PC-9 (cell line): ENCODE measurements around the gene UBE2H. TPM values are rescaled to one million over a fixed set of nuclear protein-coding genes. Genes with fewer than 3 reads are reported as not detected.
A peak's percentile ranks its signal among the peaks of the same experiment; 100 is the strongest.

Experiments used
- BruUV-seq: library from RNA; stranded (reverse); fragments of 400-500 nt; replicated peaks from 2 replicates; lab custom pipeline; 2021; lab: Mats Ljungman, UMichigan
- CTCF ChIA-PET: fragments of 300-600 bp; sonication (Branson Sonifier 250); formaldehyde crosslinking; loops from one replicate; lab custom pipeline; 2022; ENCODE audit warnings: antibody characterized with exemption; lab: Charles Lee
- POLR2A ChIA-PET: fragments of 300-600 bp; sonication (Branson Sonifier 250); formaldehyde crosslinking; loops from one replicate; lab custom pipeline; 2022; ENCODE audit warnings: antibody characterized with exemption; ENCODE audit not compliant: unreplicated experiment; lab: Charles Lee
- DNase-seq, 2 experiments: peaks; one replicate each; pipeline versions ENCODE4 v3.0.0 to v3.0.0-alpha.2; 2015 to 2022; ENCODE audit warnings: mixed read lengths in 1 of 2
- H2AFZ ChIP-seq: fragments of 200-600 bp; sonication (generic); 2 replicates; pipeline ENCODE4 v1.8.1; 2017; ENCODE audit warnings: antibody characterized with exemption
- H3F3A ChIP-seq: fragments of 200-600 bp; sonication (generic); 2 replicates; pipeline ENCODE4 v1.8.1; 2017; ENCODE audit warnings: antibody characterized with exemption, mild to moderate bottlenecking, low read depth; ENCODE audit not compliant: insufficient read depth
- H3K27ac ChIP-seq: fragments of 200-600 bp; sonication (generic); 2 replicates; pipeline ENCODE4 v1.6.1; 2016; ENCODE audit warnings: mixed run types
- H3K27me3 ChIP-seq: fragments of 200-600 bp; sonication (generic); 2 replicates; pipeline ENCODE4 v1.6.1; 2016; ENCODE audit warnings: low read depth, mixed run types; ENCODE audit not compliant: insufficient read depth
- H3K36me3 ChIP-seq: fragments of 200-600 bp; sonication (generic); 2 replicates; pipeline ENCODE4 v1.6.1; 2016; ENCODE audit warnings: low read depth, mixed run types
- H3K4me1 ChIP-seq: fragments of 200-600 bp; sonication (generic); replicated peaks from 2 replicates; pipeline ENCODE4 v1.6.1; 2016; ENCODE audit warnings: mixed run types; ENCODE audit not compliant: insufficient read depth
- H3K4me2 ChIP-seq: fragments of 200-600 bp; sonication (generic); 2 replicates; pipeline ENCODE4 v1.6.1; 2017; ENCODE audit warnings: mixed run types
- H3K4me3 ChIP-seq: fragments of 200-600 bp; sonication (generic); 2 replicates; pipeline ENCODE4 v1.6.1; 2016; ENCODE audit warnings: mixed run types
- H3K79me2 ChIP-seq: fragments of 200-600 bp; sonication (generic); 2 replicates; pipeline ENCODE4 v1.6.1; 2017; ENCODE audit warnings: low read depth, mixed run types
- H3K9me2 ChIP-seq: fragments of 200-600 bp; sonication (generic); 2 replicates; pipeline ENCODE4 v1.8.1; 2017; ENCODE audit warnings: mild to moderate bottlenecking; ENCODE audit not compliant: insufficient read depth
- H3K9me3 ChIP-seq: fragments of 200-600 bp; sonication (generic); 2 replicates; pipeline ENCODE4 v1.8.1; 2016; ENCODE audit warnings: low read depth; ENCODE audit not compliant: insufficient read depth
- H4K20me1 ChIP-seq: fragments of 200-600 bp; sonication (generic); 2 replicates; pipeline ENCODE4 v1.8.1; 2017; ENCODE audit not compliant: insufficient read depth
- CTCF ChIP-seq: fragments of 200-600 bp; sonication (generic); conservative IDR thresholded peaks from 2 replicates; pipeline ENCODE4 v1.6.1; 2017; ENCODE audit warnings: mixed run types, antibody characterized with exemption, mild to moderate bottlenecking, moderate library complexity
- EZH2 ChIP-seq: fragments of 200-600 bp; sonication (generic); IDR thresholded peaks from 2 replicates; pipeline ENCODE4 v1.8.0; 2017; ENCODE audit warnings: antibody characterized with exemption, low read depth
- intact Hi-C: fragments of 100-400 bp; cut with micrococcal nuclease; formaldehyde crosslinking; loops from one replicate; pipeline ENCODE4 v1.10.0; 2022; ENCODE audit not compliant: unreplicated experiment
- total RNA-seq: library from RNA; stranded (reverse); gene quantifications from 2 replicates; pipeline ENCODE4 v1.2.3, GENCODE V29; 2021

The UBE2H gene
- total RNA-seq, 1 experiment from 2014 or later: 211 TPM

DNA sequence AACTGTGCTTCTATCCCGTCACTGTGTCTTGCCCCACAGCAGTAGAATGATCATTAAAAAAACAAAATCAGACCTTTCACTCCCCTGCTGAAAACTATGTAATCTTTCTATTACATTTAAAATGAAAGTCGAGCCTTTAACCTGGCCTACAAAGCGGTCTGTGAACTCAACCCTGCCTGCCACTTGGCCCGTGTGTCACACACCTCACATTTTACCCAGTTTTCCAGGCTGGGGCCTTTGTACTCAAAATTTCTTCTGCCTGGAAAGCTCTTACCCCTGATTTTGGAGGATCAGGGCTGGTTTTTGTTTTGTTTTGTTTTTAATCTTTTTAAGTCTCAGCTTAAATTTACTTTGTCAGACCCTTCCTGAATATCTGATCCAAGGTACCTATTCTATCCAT lies 82.1 kb downstream of the UBE2H start:
- intact Hi-C loops: no loop called here
- H3K79me2 ChIP-seq: peaks cover 57% of the 10 kb centered on the region
- no peaks in the 10 kb centered on the region for H3K9me3 ChIP-seq
- no TSS peak for BruUV-seq
- H3K27me3 ChIP-seq: no peaks in the 10 kb centered on the region
- no peak overlapping the region for H3K4me2 ChIP-seq
- POLR2A ChIA-PET: no interaction called here
- H3K27ac ChIP-seq: peak overlapping the region; percentile 29; the same call in 1 of the 2 replicates
- H4K20me1 ChIP-seq: no peaks in the 10 kb centered on the region
- peaks cover 25% of the 10 kb centered on the region for H3K4me1 ChIP-seq
- H3F3A ChIP-seq: peaks cover 43% of the 10 kb centered on the region
- no peak for DNase-seq
- H2AFZ ChIP-seq: no peak overlapping the region
- H3K4me3 ChIP-seq: no peak overlapping the region
- H3K9me2 ChIP-seq: no peaks in the 10 kb centered on the region
- CTCF ChIA-PET: interaction anchor here (0.6 kb wide), 1 partner anchor 231 kb away, joined by 3 read pairs; no protein-coding TSS in a partner anchor
- TF ChIP-seq EZH2: no peak
- TF ChIP-seq CTCF: no peak
- peaks cover 35% of the 10 kb centered on the region for H3K36me3 ChIP-seq

DNA sequence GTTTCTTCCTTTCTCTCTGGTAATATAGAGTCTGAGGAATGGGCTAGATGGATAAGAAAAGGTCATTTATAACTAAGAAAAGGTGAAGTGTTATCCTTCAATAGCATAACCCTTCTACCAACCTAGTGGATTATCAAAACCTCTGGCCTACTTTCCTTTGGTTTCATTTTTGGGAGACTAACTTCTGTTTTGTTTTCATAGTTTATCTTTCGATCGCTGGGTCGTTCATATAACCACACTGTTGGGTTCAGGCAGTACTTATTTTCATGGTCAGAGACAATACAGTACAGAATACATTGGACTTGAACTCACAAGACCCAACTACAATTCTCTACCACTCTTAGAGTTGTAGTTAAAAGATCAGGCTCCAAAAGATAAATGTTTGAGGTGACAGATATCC lies 86.5 kb downstream of the UBE2H start:
- intact Hi-C loops: no loop called here
- Histone ChIP-seq H3K9me2 (no peaks in the 10 kb centered on the region), H2AFZ (no peak overlapping the region), H3K4me1 (peaks cover 54% of the 10 kb centered on the region), H3K4me3 (no peak overlapping the region), H3K36me3 (peaks cover 21% of the 10 kb centered on the region), H3F3A (peaks cover 44% of the 10 kb centered on the region), H3K79me2 (peaks cover 78% of the 10 kb centered on the region), H3K27me3 (no peaks in the 10 kb centered on the region), H4K20me1 (no peaks in the 10 kb centered on the region), H3K4me2 (peak overlapping the region; percentile 64), H3K9me3 (no peaks in the 10 kb centered on the region), H3K27ac (peak overlapping the region; percentile 96)
- no peak for TF ChIP-seq CTCF
- TF ChIP-seq EZH2: no peak
- ChIA-PET CTCF (no interaction called here), POLR2A (interaction anchor here (0.6 to 0.7 kb wide), 3 partner anchors 11 to 104 kb away, joined by 3 to 16 read pairs (median 12); no protein-coding TSS in a partner anchor)
- BruUV-seq: no TSS peak
- DNase-seq: no peak

- POLR2A ChIA-PET: interaction anchor here (0.6 to 0.7 kb wide), 3 partner anchors 104 to 980 kb away, joined by 3 to 31 read pairs (median 16); no protein-coding TSS in a partner anchor
- peak overlapping the region; percentile 64 for H3K4me2 ChIP-seq
- peak in 1 of 2 experiments; percentile 30 for DNase-seq
- H2AFZ ChIP-seq: no peak overlapping the region
- no peaks in the 10 kb centered on the region for H4K20me1 ChIP-seq
- BruUV-seq: no TSS peak
- intact Hi-C loops: no loop called here
- TF ChIP-seq EZH2 (no peak), CTCF (no peak)
- no peaks in the 10 kb centered on the region for H3K9me3 ChIP-seq
- H3K27me3 ChIP-seq: no peaks in the 10 kb centered on the region
- peaks cover 56% of the 10 kb centered on the region for H3K4me1 ChIP-seq
- peaks cover 45% of the 10 kb centered on the region for H3F3A ChIP-seq
- H3K79me2 ChIP-seq: peaks cover 78% of the 10 kb centered on the region
- H3K4me3 ChIP-seq: no peak overlapping the region
- H3K36me3 ChIP-seq: peaks cover 17% of the 10 kb centered on the region
- CTCF ChIA-PET: interaction anchor here (0.6 kb wide), 2 partner anchors 209 to 497 kb away, joined by 3 to 9 read pairs; no protein-coding TSS in a partner anchor
- peak overlapping the region; percentile 96 for H3K27ac ChIP-seq
- H3K9me2 ChIP-seq: no peaks in the 10 kb centered on the region
Measured at GRCh38 chr7:129865925-129866201, 86.9 kb downstream of the UBE2H start.
